ENCODE measurements around the gene FAM3D. TPM values are rescaled to one million over a fixed set of nuclear protein-coding genes. Genes with fewer than 3 reads are reported as not detected.

The FAM3D gene
- total RNA-seq, 6 experiments from 2014 or later = not detected

DNA sequence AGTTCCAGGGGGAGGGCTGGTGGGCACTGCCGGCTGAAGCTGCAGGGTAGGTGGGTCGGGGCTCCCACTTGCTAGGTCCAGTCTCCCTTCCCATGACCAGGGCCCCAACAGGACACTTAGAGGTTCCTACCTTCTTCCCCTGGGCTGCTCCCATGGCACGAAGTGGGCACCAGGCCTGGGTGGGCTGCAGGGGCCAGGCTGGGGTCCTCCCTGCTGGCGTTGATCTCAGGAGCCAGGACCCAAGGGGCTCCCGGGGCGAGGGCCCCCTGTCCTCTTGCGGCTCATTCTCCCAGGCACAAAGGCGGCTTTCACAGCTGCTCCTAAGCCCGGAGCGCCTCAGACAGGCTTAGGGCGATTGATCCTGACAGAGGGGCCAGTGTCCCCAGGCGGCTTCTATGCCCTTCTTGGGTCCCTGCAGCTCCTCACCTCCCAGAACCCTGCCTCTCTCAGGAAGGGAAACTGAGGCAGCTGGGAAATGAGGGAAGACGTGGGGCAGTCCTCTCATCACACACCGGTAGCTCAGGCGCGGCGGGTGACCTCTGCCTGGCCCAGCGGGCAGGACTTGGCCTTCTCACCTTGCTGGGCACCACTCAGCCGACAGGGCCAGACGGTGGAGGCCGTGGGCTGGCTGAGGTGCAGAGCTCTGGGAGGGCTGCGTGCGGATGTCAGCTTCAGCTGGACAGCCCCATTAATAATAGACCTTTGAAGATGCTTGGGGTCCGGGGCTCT, 39.6 kb downstream of the FAM3D start:
- Mint-ChIP-seq H3K4me1 (ENCODE audit: low read depth) (peaks cover 16% of the 10 kb centered on the region), H3K4me3 (no peak overlapping the region), H3K36me3 (ENCODE audit: low read depth) (no peaks in the 10 kb centered on the region), H3K27me3 (ENCODE audit: insufficient read depth) (peaks cover 4% of the 10 kb centered on the region), H3K9me3 (no peaks in the 10 kb centered on the region), H3K27ac (no peak overlapping the region)
- TF ChIP-seq, protein P1, sequence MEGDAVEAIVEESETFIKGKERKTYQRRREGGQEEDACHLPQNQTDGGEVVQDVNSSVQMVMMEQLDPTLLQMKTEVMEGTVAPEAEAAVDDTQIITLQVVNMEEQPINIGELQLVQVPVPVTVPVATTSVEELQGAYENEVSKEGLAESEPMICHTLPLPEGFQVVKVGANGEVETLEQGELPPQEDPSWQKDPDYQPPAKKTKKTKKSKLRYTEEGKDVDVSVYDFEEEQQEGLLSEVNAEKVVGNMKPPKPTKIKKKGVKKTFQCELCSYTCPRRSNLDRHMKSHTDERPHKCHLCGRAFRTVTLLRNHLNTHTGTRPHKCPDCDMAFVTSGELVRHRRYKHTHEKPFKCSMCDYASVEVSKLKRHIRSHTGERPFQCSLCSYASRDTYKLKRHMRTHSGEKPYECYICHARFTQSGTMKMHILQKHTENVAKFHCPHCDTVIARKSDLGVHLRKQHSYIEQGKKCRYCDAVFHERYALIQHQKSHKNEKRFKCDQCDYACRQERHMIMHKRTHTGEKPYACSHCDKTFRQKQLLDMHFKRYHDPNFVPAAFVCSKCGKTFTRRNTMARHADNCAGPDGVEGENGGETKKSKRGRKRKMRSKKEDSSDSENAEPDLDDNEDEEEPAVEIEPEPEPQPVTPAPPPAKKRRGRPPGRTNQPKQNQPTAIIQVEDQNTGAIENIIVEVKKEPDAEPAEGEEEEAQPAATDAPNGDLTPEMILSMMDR (IDR thresholded peaks at IDR 0.05) = no peak
- DNase-seq = no peak

DNA sequence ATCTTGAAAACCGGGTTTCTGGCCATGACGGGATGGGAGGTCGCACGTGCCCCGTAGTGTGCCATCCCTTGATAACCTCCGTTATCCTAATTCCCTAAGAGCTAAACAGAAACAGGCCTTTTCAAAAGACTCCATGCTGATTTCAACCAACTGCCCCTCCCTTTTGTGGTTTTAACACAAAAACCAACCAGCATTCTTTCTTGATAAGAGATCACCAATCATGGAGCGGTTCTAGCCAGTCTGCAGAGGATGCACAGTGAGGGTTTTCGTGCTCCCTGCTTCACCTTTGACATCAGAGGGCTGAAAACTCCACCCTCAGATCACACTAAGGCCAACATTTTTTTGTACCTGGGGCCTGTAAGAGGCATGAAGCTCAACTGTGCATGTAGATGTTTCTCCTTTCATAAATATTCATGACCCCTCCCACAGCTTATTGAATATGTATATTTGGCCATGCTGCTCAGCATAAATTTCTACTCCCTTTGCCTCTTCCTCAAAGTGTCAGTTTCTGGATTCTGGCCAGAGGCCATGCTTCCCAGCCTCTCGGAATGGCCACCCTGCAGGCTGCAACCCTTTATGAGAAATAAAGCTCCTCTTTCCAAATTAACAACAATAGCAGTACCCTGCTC, 41.3 kb downstream of the FAM3D start:
- H3K36me3 Mint-ChIP-seq (ENCODE audit: low read depth) = no peaks in the 10 kb centered on the region
- H3K9me3 Mint-ChIP-seq = no peaks in the 10 kb centered on the region
- peaks cover 16% of the 10 kb centered on the region for H3K4me1 Mint-ChIP-seq (ENCODE audit: low read depth)
- DNase-seq = no peak
- TF ChIP-seq, protein P1 (IDR thresholded peaks at IDR 0.05) = no peak
- H3K27ac Mint-ChIP-seq = no peak overlapping the region
- H3K27me3 Mint-ChIP-seq (ENCODE audit: insufficient read depth) = peaks cover 5% of the 10 kb centered on the region
- no peak overlapping the region for H3K4me3 Mint-ChIP-seq

- no peak for DNase-seq
- H3K36me3 Mint-ChIP-seq (ENCODE audit: low read depth) = no peaks in the 10 kb centered on the region
- H3K27ac Mint-ChIP-seq = no peak overlapping the region
- H3K4me1 Mint-ChIP-seq (ENCODE audit: low read depth) = peaks cover 16% of the 10 kb centered on the region
- H3K9me3 Mint-ChIP-seq = no peaks in the 10 kb centered on the region
- TF ChIP-seq, protein P1 (IDR thresholded peaks at IDR 0.05) = no peak
- H3K27me3 Mint-ChIP-seq (ENCODE audit: insufficient read depth) = peaks cover 5% of the 10 kb centered on the region
- H3K4me3 Mint-ChIP-seq = no peak overlapping the region
These were observed 42.0 kb downstream of the FAM3D start for GRCh38 chr3:58624550-58624949.

GRCh38 chr3:58623961-58624360, 42.6 kb downstream of the FAM3D start:
- no peak overlapping the region for H3K27ac Mint-ChIP-seq
- TF ChIP-seq, protein P1 (IDR thresholded peaks at IDR 0.05) = no peak
- no peak for DNase-seq
- no peaks in the 10 kb centered on the region for H3K36me3 Mint-ChIP-seq (ENCODE audit: low read depth)
- H3K4me1 Mint-ChIP-seq (ENCODE audit: low read depth) = peaks cover 16% of the 10 kb centered on the region
- no peaks in the 10 kb centered on the region for H3K9me3 Mint-ChIP-seq
- no peak overlapping the region for H3K4me3 Mint-ChIP-seq
- H3K27me3 Mint-ChIP-seq (ENCODE audit: insufficient read depth) = peaks cover 5% of the 10 kb centered on the region

- Mint-ChIP-seq H3K4me3 (no peak overlapping the region), H3K36me3 (ENCODE audit: low read depth) (no peaks in the 10 kb centered on the region), H3K27me3 (ENCODE audit: insufficient read depth) (peaks cover 5% of the 10 kb centered on the region), H3K27ac (no peak overlapping the region), H3K9me3 (no peaks in the 10 kb centered on the region), H3K4me1 (ENCODE audit: low read depth) (peaks cover 16% of the 10 kb centered on the region)
- DNase-seq = no peak
- TF ChIP-seq, protein P1 (IDR thresholded peaks at IDR 0.05) = no peak
These were observed 43.1 kb downstream of the FAM3D start for GRCh38 chr3:58623478-58623877.

Measured in HFFc6 (cell line).